ENCODE measurements around the gene ATG9B.

GRCh38 chr7:151007469-151007898, 16.8 kb downstream of the ATG9B start:
- TF ChIP-seq, protein P1, sequence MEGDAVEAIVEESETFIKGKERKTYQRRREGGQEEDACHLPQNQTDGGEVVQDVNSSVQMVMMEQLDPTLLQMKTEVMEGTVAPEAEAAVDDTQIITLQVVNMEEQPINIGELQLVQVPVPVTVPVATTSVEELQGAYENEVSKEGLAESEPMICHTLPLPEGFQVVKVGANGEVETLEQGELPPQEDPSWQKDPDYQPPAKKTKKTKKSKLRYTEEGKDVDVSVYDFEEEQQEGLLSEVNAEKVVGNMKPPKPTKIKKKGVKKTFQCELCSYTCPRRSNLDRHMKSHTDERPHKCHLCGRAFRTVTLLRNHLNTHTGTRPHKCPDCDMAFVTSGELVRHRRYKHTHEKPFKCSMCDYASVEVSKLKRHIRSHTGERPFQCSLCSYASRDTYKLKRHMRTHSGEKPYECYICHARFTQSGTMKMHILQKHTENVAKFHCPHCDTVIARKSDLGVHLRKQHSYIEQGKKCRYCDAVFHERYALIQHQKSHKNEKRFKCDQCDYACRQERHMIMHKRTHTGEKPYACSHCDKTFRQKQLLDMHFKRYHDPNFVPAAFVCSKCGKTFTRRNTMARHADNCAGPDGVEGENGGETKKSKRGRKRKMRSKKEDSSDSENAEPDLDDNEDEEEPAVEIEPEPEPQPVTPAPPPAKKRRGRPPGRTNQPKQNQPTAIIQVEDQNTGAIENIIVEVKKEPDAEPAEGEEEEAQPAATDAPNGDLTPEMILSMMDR (tag by site-specific recombination; IDR thresholded peaks at IDR 0.05): no peak
- no peak for TF ChIP-seq ZBTB7A (tag by site-specific recombination; IDR thresholded peaks at IDR 0.05; ENCODE audit: low read depth)
- TF ChIP-seq, protein P2, sequence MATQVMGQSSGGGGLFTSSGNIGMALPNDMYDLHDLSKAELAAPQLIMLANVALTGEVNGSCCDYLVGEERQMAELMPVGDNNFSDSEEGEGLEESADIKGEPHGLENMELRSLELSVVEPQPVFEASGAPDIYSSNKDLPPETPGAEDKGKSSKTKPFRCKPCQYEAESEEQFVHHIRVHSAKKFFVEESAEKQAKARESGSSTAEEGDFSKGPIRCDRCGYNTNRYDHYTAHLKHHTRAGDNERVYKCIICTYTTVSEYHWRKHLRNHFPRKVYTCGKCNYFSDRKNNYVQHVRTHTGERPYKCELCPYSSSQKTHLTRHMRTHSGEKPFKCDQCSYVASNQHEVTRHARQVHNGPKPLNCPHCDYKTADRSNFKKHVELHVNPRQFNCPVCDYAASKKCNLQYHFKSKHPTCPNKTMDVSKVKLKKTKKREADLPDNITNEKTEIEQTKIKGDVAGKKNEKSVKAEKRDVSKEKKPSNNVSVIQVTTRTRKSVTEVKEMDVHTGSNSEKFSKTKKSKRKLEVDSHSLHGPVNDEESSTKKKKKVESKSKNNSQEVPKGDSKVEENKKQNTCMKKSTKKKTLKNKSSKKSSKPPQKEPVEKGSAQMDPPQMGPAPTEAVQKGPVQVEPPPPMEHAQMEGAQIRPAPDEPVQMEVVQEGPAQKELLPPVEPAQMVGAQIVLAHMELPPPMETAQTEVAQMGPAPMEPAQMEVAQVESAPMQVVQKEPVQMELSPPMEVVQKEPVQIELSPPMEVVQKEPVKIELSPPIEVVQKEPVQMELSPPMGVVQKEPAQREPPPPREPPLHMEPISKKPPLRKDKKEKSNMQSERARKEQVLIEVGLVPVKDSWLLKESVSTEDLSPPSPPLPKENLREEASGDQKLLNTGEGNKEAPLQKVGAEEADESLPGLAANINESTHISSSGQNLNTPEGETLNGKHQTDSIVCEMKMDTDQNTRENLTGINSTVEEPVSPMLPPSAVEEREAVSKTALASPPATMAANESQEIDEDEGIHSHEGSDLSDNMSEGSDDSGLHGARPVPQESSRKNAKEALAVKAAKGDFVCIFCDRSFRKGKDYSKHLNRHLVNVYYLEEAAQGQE (tag by site-specific recombination; IDR thresholded peaks at IDR 0.05): no peak
- TF ChIP-seq KLF1 (tag by site-specific recombination; IDR thresholded peaks at IDR 0.05): no peak; the same call in 1 of the 2 replicates
- TF ChIP-seq ZNF280D (tag by site-specific recombination; IDR thresholded peaks at IDR 0.05): no peak

Data from HEK293 (cell line).